GM23248 (cell line): Measurements from ENCODE around the gene SKAP2. TPM values are rescaled to one million over a fixed set of nuclear protein-coding genes. Genes with fewer than 3 reads are reported as not detected.
A peak's percentile ranks its signal among the peaks of the same experiment; 100 is the strongest.

ENCODE experiments used
- DNase-seq: peaks from one replicate; pipeline ENCODE4 v3.0.0-alpha.2; 2015
- H2AFZ ChIP-seq: fragments of 200-600 bp; sonication (generic); 2 replicates; pipeline ENCODE4 v1.6.1; 2016; ENCODE audit warnings: antibody characterized with exemption
- H3F3A ChIP-seq: fragments of 200-600 bp; sonication (generic); 2 replicates; pipeline ENCODE4 v1.6.1; 2016; ENCODE audit warnings: mild to moderate bottlenecking, antibody characterized with exemption, mixed run types; ENCODE audit not compliant: insufficient read depth
- H3K27ac ChIP-seq: fragments of 200-600 bp; sonication (generic); 2 replicates; pipeline ENCODE4 v1.5.1; 2016; ENCODE audit warnings: mild to moderate bottlenecking
- H3K27me3 ChIP-seq: fragments of 200-600 bp; sonication (generic); replicated peaks from 2 replicates; pipeline ENCODE4 v1.6.1; 2016; ENCODE audit warnings: mild to moderate bottlenecking; ENCODE audit not compliant: insufficient read depth
- H3K36me3 ChIP-seq: fragments of 200-600 bp; sonication (generic); 2 replicates; pipeline ENCODE4 v1.6.1; 2016; ENCODE audit warnings: low read depth, mild to moderate bottlenecking
- H3K4me1 ChIP-seq: fragments of 200-600 bp; sonication (generic); 2 replicates; pipeline ENCODE4 v1.6.1; 2016; ENCODE audit warnings: mild to moderate bottlenecking; ENCODE audit not compliant: insufficient read depth
- H3K4me2 ChIP-seq: fragments of 200-600 bp; sonication (generic); one replicate; pipeline ENCODE4 v1.6.1; 2016; ENCODE audit warnings: mild to moderate bottlenecking; ENCODE audit not compliant: unreplicated experiment
- H3K4me3 ChIP-seq: fragments of 200-600 bp; sonication (generic); 2 replicates; pipeline ENCODE4 v1.5.1; 2016; ENCODE audit warnings: mild to moderate bottlenecking
- H3K79me2 ChIP-seq: fragments of 200-600 bp; sonication (generic); 2 replicates; pipeline ENCODE4 v1.6.1; 2016; ENCODE audit warnings: mild to moderate bottlenecking; ENCODE audit not compliant: insufficient read depth
- H3K9ac ChIP-seq: fragments of 200-600 bp; sonication (generic); 2 replicates; pipeline ENCODE4 v1.6.1; 2016; ENCODE audit warnings: mild to moderate bottlenecking
- H3K9me2 ChIP-seq: fragments of 200-600 bp; sonication (generic); 2 replicates; pipeline ENCODE4 v1.6.1; 2016; ENCODE audit warnings: mixed run types, mild to moderate bottlenecking, moderate library complexity; ENCODE audit not compliant: insufficient read depth
- H3K9me3 ChIP-seq: fragments of 200-600 bp; sonication (generic); one replicate; pipeline ENCODE4 v1.6.1; 2017; ENCODE audit warnings: low read depth
- H4K20me1 ChIP-seq: fragments of 200-600 bp; sonication (generic); 2 replicates; pipeline ENCODE4 v1.6.0; 2016; ENCODE audit not compliant: insufficient read depth
- EZH2 ChIP-seq: fragments of 200-600 bp; sonication (generic); IDR thresholded peaks from 2 replicates; pipeline ENCODE4 v1.6.1; 2018; ENCODE audit warnings: antibody characterized with exemption, mild to moderate bottlenecking; ENCODE audit not compliant: insufficient read depth, poor library complexity, severe bottlenecking
- EZH2phosphoT487 ChIP-seq: fragments of 200-600 bp; sonication (generic); IDR thresholded peaks from 2 replicates; pipeline ENCODE4 v1.6.1; 2018; ENCODE audit warnings: antibody characterized with exemption, moderate library complexity, mild to moderate bottlenecking, low read depth; ENCODE audit not compliant: insufficient read depth
- WGBS, 2 experiments: methylation state at CpG; one replicate each; pipeline ENCODE4 v1.1.6; 2015 to 2017; ENCODE audit warnings: low lambda C conversion rate in 2 of 2, low coverage in 1 of 2; ENCODE audit errors: missing lambda C conversion rate in 2 of 2; 5-methylcytosine and 5-hydroxymethylcytosine counted together
- in situ Hi-C: fragments of 300-500 bp; cut with MboI; formaldehyde crosslinking; loops from 2 replicates; pipeline ENCODE4 v1.15.0; 2020
- polyA plus RNA-seq: library from polyadenylated mRNA; unstranded; fragments of >200 nt; fragmentation: Nextera tagmentation; extraction: Ambion mirVana; gene quantifications from 2 replicates; pipeline ENCODE4 v1.2.1, GENCODE V29; 2016
- total RNA-seq: library from RNA; depleted of rRNA; stranded (reverse); fragments of >200 nt; shearing (Covaris generic); gene quantifications from 2 replicates; pipeline ENCODE4 v1.2.3, GENCODE V29; 2014

The SKAP2 gene
- total and polyA plus RNA-seq, 2 experiments from 2014 or later, result 18.7 to 28.9 TPM

DNA sequence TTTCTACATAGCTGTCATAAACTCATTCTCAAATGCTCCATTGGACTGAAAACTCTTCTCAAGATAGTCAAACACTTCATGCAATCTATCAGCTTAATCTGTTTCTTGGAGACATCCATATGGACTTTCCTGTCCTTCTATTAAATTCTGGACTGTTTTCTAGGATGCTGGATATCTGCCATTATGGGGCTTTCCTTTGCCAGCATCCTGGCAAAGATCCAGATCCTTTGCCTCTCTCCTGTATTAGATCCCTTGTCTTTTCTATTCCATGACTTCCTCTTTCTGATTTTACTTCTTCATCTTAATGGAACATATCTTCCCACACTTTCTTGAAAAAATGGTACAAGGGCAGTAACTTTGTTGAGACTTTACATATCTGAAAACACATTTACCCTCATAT lies 35.9 kb upstream of the SKAP2 start:
- no peaks in the 10 kb centered on the region for H3K36me3 ChIP-seq

GRCh38 chr7:26899519-26899918 lies 35.1 kb upstream of the SKAP2 start:
- Histone ChIP-seq H2AFZ (no peak overlapping the region), H3K27me3 (no peaks in the 10 kb centered on the region), H3K4me1 (no peaks in the 10 kb centered on the region), H3K27ac (no peak overlapping the region), H3K4me3 (no peak overlapping the region), H3K9ac (no peak overlapping the region), H3K36me3 (no peaks in the 10 kb centered on the region), H3K9me3 (no peaks in the 10 kb centered on the region), H3K9me2 (no peaks in the 10 kb centered on the region), H3K79me2 (no peaks in the 10 kb centered on the region), H3K4me2 (no peak overlapping the region), H3F3A (no peaks in the 10 kb centered on the region), H4K20me1 (no peaks in the 10 kb centered on the region)
- TF ChIP-seq EZH2 (no peak), EZH2phosphoT487 (no peak)
- whole genome bisulfite sequencing, 2 experiments, result 23 to 33% methylated on average over 1 of the region's 1 CpG
- in situ Hi-C loops, result no loop called here
- no peak for DNase-seq

More for the DNA sequence above, 35.9 kb upstream of the SKAP2 start:
- Histone ChIP-seq H3K4me1 (no peaks in the 10 kb centered on the region), H3K27me3 (no peaks in the 10 kb centered on the region), H3K4me2 (no peak overlapping the region), H3K4me3 (no peak overlapping the region), H3K79me2 (no peaks in the 10 kb centered on the region), H2AFZ (no peak overlapping the region), H3K9me2 (no peaks in the 10 kb centered on the region), H3K9me3 (no peaks in the 10 kb centered on the region), H3F3A (no peaks in the 10 kb centered on the region), H3K9ac (no peak overlapping the region), H3K27ac (no peak overlapping the region), H4K20me1 (no peaks in the 10 kb centered on the region)
- no peak for TF ChIP-seq EZH2phosphoT487
- in situ Hi-C loops, result no loop called here
- DNase-seq, result no peak

GRCh38 chr7:26898891-26899290 lies 34.5 kb upstream of the SKAP2 start:
- Histone ChIP-seq H3K36me3 (no peaks in the 10 kb centered on the region), H3K4me3 (no peak overlapping the region), H3K9ac (no peak overlapping the region), H3K9me2 (no peaks in the 10 kb centered on the region), H3K4me1 (no peaks in the 10 kb centered on the region), H3K27me3 (no peaks in the 10 kb centered on the region), H3K4me2 (no peak overlapping the region), H2AFZ (peak overlapping the region; percentile 16; the same call in 1 of the 2 replicates), H3K79me2 (no peaks in the 10 kb centered on the region), H3K27ac (no peak overlapping the region), H3K9me3 (no peaks in the 10 kb centered on the region), H4K20me1 (no peaks in the 10 kb centered on the region), H3F3A (no peaks in the 10 kb centered on the region)
- in situ Hi-C loops, result no loop called here
- no peak for TF ChIP-seq EZH2phosphoT487
- no peak for TF ChIP-seq EZH2
- DNase-seq, result peak; percentile 24
- whole genome bisulfite sequencing, 2 experiments, result 17 to 20% methylated on average over 2 of the region's 2 CpGs

DNA sequence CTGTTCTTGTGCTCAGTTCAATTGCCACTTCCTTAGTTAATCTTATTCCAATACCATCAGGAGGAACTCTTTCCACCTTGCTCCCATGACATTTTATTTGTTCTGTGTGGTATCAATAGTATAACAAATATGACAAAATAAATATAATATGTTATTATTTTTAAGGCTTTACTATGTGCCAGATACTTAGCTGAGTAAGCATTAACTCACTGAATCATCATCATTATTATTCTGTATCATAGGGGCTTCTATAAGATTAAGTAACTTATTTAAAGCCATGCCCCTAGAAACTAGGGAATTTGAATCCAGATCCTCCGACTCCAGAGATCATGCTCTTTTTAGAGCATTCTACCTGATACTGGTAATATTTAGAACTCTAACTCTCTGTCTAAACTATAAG lies 33.5 kb upstream of the SKAP2 start:
- Histone ChIP-seq H4K20me1 (no peaks in the 10 kb centered on the region), H3K9ac (no peak overlapping the region), H3K27ac (no peak overlapping the region), H3K36me3 (no peaks in the 10 kb centered on the region), H3K4me1 (no peaks in the 10 kb centered on the region), H2AFZ (no peak overlapping the region), H3K9me3 (no peaks in the 10 kb centered on the region), H3K27me3 (no peaks in the 10 kb centered on the region), H3K4me2 (no peak overlapping the region), H3K79me2 (no peaks in the 10 kb centered on the region), H3K4me3 (no peak overlapping the region), H3F3A (no peaks in the 10 kb centered on the region), H3K9me2 (no peaks in the 10 kb centered on the region)
- 95 to 100% methylated on average over 1 of the region's 1 CpG for WGBS, 2 experiments
- TF ChIP-seq EZH2 (no peak), EZH2phosphoT487 (no peak)
- no peak for DNase-seq
- in situ Hi-C loops, result no loop called here
